H9 (cell line): Measurements from ENCODE around the gene CAMTA1. TPM values are rescaled to one million over a fixed set of nuclear protein-coding genes. Genes with fewer than 3 reads are reported as not detected.
A peak's percentile ranks its signal among the peaks of the same experiment; 100 is the strongest.

Experiments
- DNase-seq: peaks from one replicate; pipeline ENCODE4 v3.0.0-alpha.2; 2017
- H2AFZ ChIP-seq: one replicate; pipeline ENCODE4 v1.6.1; 2013; ENCODE audit warnings: mild to moderate bottlenecking, low read length, control low read depth, moderate library complexity
- H2AK5ac ChIP-seq: 2 replicates; pipeline ENCODE4 v1.6.1; 2013; ENCODE audit warnings: low read length, control low read depth, mixed read lengths; ENCODE audit not compliant: insufficient read length
- H2BK120ac ChIP-seq: one replicate; pipeline ENCODE4 v1.6.1; 2013; ENCODE audit warnings: low read depth, mild to moderate bottlenecking, low read length, control low read depth, inconsistent platforms; ENCODE audit not compliant: poor library complexity, severe bottlenecking
- H2BK12ac ChIP-seq: 2 replicates; pipeline ENCODE4 v1.6.1; 2013; ENCODE audit warnings: low read length, control low read depth, mixed read lengths, low read depth; ENCODE audit not compliant: insufficient read length
- H2BK15ac ChIP-seq: 2 replicates; pipeline ENCODE4 v1.6.1; 2013; ENCODE audit warnings: low read depth, low read length, control low read depth
- H2BK20ac ChIP-seq: one replicate; pipeline ENCODE4 v1.6.1; 2013; ENCODE audit warnings: low read depth, mild to moderate bottlenecking, low read length, control low read depth, inconsistent platforms; ENCODE audit not compliant: poor library complexity, severe bottlenecking
- H2BK5ac ChIP-seq: 2 replicates; pipeline ENCODE4 v1.6.1; 2013; ENCODE audit warnings: low read length, control low read depth, mixed read lengths; ENCODE audit not compliant: insufficient read length
- H3K14ac ChIP-seq: 2 replicates; pipeline ENCODE4 v1.6.1; 2013; ENCODE audit warnings: low read length, control low read depth; ENCODE audit not compliant: insufficient read depth
- H3K18ac ChIP-seq: 2 replicates; pipeline ENCODE4 v1.6.1; 2013; ENCODE audit warnings: low read depth, mild to moderate bottlenecking, mixed read lengths, low read length, control low read depth; ENCODE audit not compliant: insufficient read length
- H3K23ac ChIP-seq: 2 replicates; pipeline ENCODE4 v1.6.1; 2013; ENCODE audit warnings: low read length, control low read depth, mixed read lengths, low read depth; ENCODE audit not compliant: insufficient read length
- H3K23me2 ChIP-seq: 2 replicates; pipeline ENCODE4 v1.6.1; 2013; ENCODE audit warnings: low read depth, mild to moderate bottlenecking, mixed read lengths, low read length, control low read depth; ENCODE audit not compliant: insufficient read length, poor library complexity, severe bottlenecking
- H3K27ac ChIP-seq: 2 replicates; pipeline ENCODE4 v1.5.1; 2013; ENCODE audit warnings: low read length, control low read depth, mixed read lengths, low read depth; ENCODE audit not compliant: insufficient read length
- H3K27me3 ChIP-seq: 2 replicates; pipeline ENCODE4 v1.6.1; 2013; ENCODE audit warnings: low read length, control low read depth, inconsistent platforms; ENCODE audit not compliant: insufficient read depth
- H3K4ac ChIP-seq: 2 replicates; pipeline ENCODE4 v1.6.1; 2013; ENCODE audit warnings: low read depth, mild to moderate bottlenecking, control low read depth, inconsistent platforms, low read length, moderate library complexity
- H3K4me1 ChIP-seq: 2 replicates; pipeline ENCODE4 v1.6.1; 2013; ENCODE audit warnings: low read length, control low read depth, inconsistent platforms; ENCODE audit not compliant: insufficient read depth
- H3K4me2 ChIP-seq: 2 replicates; pipeline ENCODE4 v1.6.1; 2013; ENCODE audit warnings: low read length, control low read depth, mixed read lengths; ENCODE audit not compliant: insufficient read length, insufficient read depth
- H3K56ac ChIP-seq: 2 replicates; pipeline ENCODE4 v1.6.1; 2013; ENCODE audit warnings: low read depth, mild to moderate bottlenecking, mixed read lengths, low read length, control low read depth; ENCODE audit not compliant: insufficient read length
- H3K79me1 ChIP-seq: 2 replicates; pipeline ENCODE4 v1.6.1; 2013; ENCODE audit warnings: low read depth, mild to moderate bottlenecking, moderate library complexity, low read length, control low read depth, inconsistent platforms; ENCODE audit not compliant: insufficient read depth, poor library complexity, severe bottlenecking
- H3K79me2 ChIP-seq: 2 replicates; pipeline ENCODE4 v1.6.1; 2013; ENCODE audit warnings: low read length, control low read depth, inconsistent platforms; ENCODE audit not compliant: insufficient read depth
- H3K9ac ChIP-seq: 2 replicates; pipeline ENCODE4 v1.6.1; 2013; ENCODE audit warnings: low read length, control low read depth, mixed read lengths; ENCODE audit not compliant: insufficient read length; ENCODE audit errors: extremely low read depth
- H3K9me3 ChIP-seq: one replicate; pipeline ENCODE4 v1.6.1; 2013; ENCODE audit warnings: low read depth, low read length, inconsistent platforms; ENCODE audit not compliant: control insufficient read depth
- H3T11ph ChIP-seq: one replicate; pipeline ENCODE4 v1.6.1; 2013; ENCODE audit warnings: mild to moderate bottlenecking, low read length, control low read depth, inconsistent platforms
- H4K20me1 ChIP-seq: one replicate; pipeline ENCODE4 v1.6.1; 2013; ENCODE audit not compliant: control insufficient read depth, insufficient read length, insufficient read depth
- H4K5ac ChIP-seq: 2 replicates; pipeline ENCODE4 v1.6.1; 2013; ENCODE audit warnings: low read depth, mild to moderate bottlenecking, mixed read lengths, low read length, control low read depth; ENCODE audit not compliant: insufficient read length
- H4K8ac ChIP-seq: replicated peaks from 2 replicates; pipeline ENCODE4 v1.6.1; 2013; ENCODE audit warnings: low read length, control low read depth, mixed read lengths, low read depth; ENCODE audit not compliant: insufficient read length
- H4K91ac ChIP-seq: 2 replicates; pipeline ENCODE4 v1.6.1; 2013; ENCODE audit warnings: low read depth, mild to moderate bottlenecking, moderate library complexity, mixed read lengths, low read length, control low read depth; ENCODE audit not compliant: insufficient read length
- H3K27ac Mint-ChIP-seq, 3 experiments: 2 replicates in 2 of 3; 3 replicates in 1 of 3; pipeline ENCODE4 v1.8.0; 2020 to 2021; ENCODE audit warnings: mixed read lengths in 3 of 3, mild to moderate bottlenecking in 1 of 3, moderate library complexity in 1 of 3
- H3K27me3 Mint-ChIP-seq: 2 replicates; pipeline ENCODE4 v1.8.0; 2021; ENCODE audit warnings: low read depth, mild to moderate bottlenecking, moderate library complexity, mixed read lengths
- H3K36me3 Mint-ChIP-seq, 3 experiments: 2 replicates in 2 of 3; 3 replicates in 1 of 3; pipeline ENCODE4 v1.8.0; 2020 to 2021; ENCODE audit warnings: low read depth in 3 of 3, mixed read lengths in 3 of 3; ENCODE audit not compliant: insufficient read depth in 1 of 3
- H3K4me1 Mint-ChIP-seq, 2 experiments: 2 replicates each; pipeline ENCODE4 v1.8.0; 2020; ENCODE audit warnings: mixed read lengths in 2 of 2
- H3K4me3 Mint-ChIP-seq, 2 experiments: 2 replicates in 1 of 2; 3 replicates in 1 of 2; pipeline ENCODE4 v1.8.0; 2020 to 2021; ENCODE audit warnings: mild to moderate bottlenecking in 2 of 2, mixed read lengths in 2 of 2, moderate library complexity in 1 of 2
- H3K9me3 Mint-ChIP-seq, 2 experiments: 2 replicates in 1 of 2; 3 replicates in 1 of 2; pipeline ENCODE4 v1.8.0; 2020; ENCODE audit warnings: mild to moderate bottlenecking in 2 of 2, mixed read lengths in 2 of 2, moderate library complexity in 1 of 2
- CTCF ChIP-seq: fragments of 200-600 bp; sonication (generic); conservative IDR thresholded peaks from 3 replicates; pipeline ENCODE4 v1.8.0; 2021; ENCODE audit warnings: antibody characterized with exemption, mild to moderate bottlenecking
- WGBS: extraction: QIAGEN DNeasy Blood & Tissue Kit; methylation state at CpG from one replicate; pipeline ENCODE4 v1.1.7; 2013; ENCODE audit warnings: missing lambda C conversion rate, low lambda C conversion rate, mixed read lengths; ENCODE audit not compliant: insufficient read length; ENCODE audit errors: extremely low coverage; 5-methylcytosine and 5-hydroxymethylcytosine counted together
- total RNA-seq: library from RNA; stranded (reverse); gene quantifications from 2 replicates; pipeline ENCODE4 v1.2.1, GENCODE V29; 2021

CAMTA1 gene
- total RNA-seq, 1 experiment from 2014 or later: 115 TPM

GRCh38 chr1:7491109-7491817, 706.0 kb downstream of the CAMTA1 start:
- no peak for DNase-seq
- H3K4me1 ChIP-seq: no peaks in the 10 kb centered on the region
- no peak overlapping the region for H4K8ac ChIP-seq
- Mint-ChIP-seq H3K4me1 (peaks cover 8 to 32% of the 10 kb centered on the region in 2 experiments), H3K36me3 (no peaks in the 10 kb centered on the region; a peak in 1 of 7 replicates), H3K27ac (peak overlapping the region in 2 of 3 experiments; percentile 25 to 31; a peak in 4 of 7 replicates), H3K9me3 (peaks cover 7 to 10% of the 10 kb centered on the region in 2 experiments; a peak in 2 of 5 replicates), H3K27me3 (peaks cover 1% of the 10 kb centered on the region; the same call in 1 of the 2 replicates), H3K4me3 (no peak overlapping the region)
- no peak overlapping the region for H3K56ac ChIP-seq
- WGBS: no CpG with 5 or more reads among the region's 17 CpGs
- no peak overlapping the region for H2BK15ac ChIP-seq
- H3T11ph ChIP-seq: no peak overlapping the region
- H3K18ac ChIP-seq: no peak overlapping the region
- no peak overlapping the region for H3K9ac ChIP-seq
- no peak overlapping the region for H3K23ac ChIP-seq
- no peak overlapping the region for H3K4me2 ChIP-seq
- no peak overlapping the region for H3K27ac ChIP-seq
- no peak overlapping the region for H2BK120ac ChIP-seq
- no peaks in the 10 kb centered on the region for H3K79me1 ChIP-seq
- no peaks in the 10 kb centered on the region for H3K9me3 ChIP-seq
- H2BK20ac ChIP-seq: no peak overlapping the region
- TF ChIP-seq CTCF: no peak
- H3K27me3 ChIP-seq: no peaks in the 10 kb centered on the region
- no peaks in the 10 kb centered on the region for H3K23me2 ChIP-seq
- H2AK5ac ChIP-seq: no peak overlapping the region
- no peak overlapping the region for H4K91ac ChIP-seq
- H3K79me2 ChIP-seq: no peaks in the 10 kb centered on the region
- H4K5ac ChIP-seq: no peak overlapping the region
- H3K14ac ChIP-seq: no peak overlapping the region
- H2AFZ ChIP-seq: no peak overlapping the region
- no peak overlapping the region for H2BK12ac ChIP-seq
- no peak overlapping the region for H3K4ac ChIP-seq
- no peaks in the 10 kb centered on the region for H4K20me1 ChIP-seq
- no peak overlapping the region for H2BK5ac ChIP-seq
